Loucy (cell line): ENCODE results near the gene ETV5.

Source experiments
- EZH2phosphoT487 ChIP-seq: fragments of 200-600 bp; IDR thresholded peaks from 2 replicates; pipeline ENCODE4 v1.6.1; 2018; ENCODE audit warnings: antibody characterized with exemption, mild to moderate bottlenecking, moderate library complexity, borderline replicate concordance
- TF ChIP-seq, protein P1 (sequence below): fragments of 200-600 bp; sonication (generic); conservative IDR thresholded peaks from 2 replicates; pipeline ENCODE4 v1.5.1; 2014; ENCODE audit warnings: mild to moderate bottlenecking, antibody characterized with exemption, low read length

DNA sequence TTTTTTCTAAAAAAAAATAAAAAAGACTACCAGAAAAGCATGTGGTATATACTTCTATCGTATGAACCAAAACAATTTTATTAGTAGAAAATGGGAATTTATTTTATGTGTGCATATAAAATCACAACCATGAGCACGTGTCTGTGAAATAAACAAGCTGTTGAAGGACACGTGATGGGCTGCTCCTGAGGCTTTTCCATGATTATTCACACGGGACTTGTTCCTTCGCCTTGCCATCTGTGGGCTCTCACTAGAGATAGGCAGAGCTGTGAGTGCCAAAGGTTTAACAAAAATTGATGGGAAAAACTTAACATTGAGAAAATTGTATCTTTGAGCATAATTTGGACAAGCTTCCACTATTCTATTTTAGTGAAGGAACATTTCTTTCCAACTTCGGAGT lies 12.4 kb upstream of the ETV5 start:
- TF ChIP-seq, protein P1, sequence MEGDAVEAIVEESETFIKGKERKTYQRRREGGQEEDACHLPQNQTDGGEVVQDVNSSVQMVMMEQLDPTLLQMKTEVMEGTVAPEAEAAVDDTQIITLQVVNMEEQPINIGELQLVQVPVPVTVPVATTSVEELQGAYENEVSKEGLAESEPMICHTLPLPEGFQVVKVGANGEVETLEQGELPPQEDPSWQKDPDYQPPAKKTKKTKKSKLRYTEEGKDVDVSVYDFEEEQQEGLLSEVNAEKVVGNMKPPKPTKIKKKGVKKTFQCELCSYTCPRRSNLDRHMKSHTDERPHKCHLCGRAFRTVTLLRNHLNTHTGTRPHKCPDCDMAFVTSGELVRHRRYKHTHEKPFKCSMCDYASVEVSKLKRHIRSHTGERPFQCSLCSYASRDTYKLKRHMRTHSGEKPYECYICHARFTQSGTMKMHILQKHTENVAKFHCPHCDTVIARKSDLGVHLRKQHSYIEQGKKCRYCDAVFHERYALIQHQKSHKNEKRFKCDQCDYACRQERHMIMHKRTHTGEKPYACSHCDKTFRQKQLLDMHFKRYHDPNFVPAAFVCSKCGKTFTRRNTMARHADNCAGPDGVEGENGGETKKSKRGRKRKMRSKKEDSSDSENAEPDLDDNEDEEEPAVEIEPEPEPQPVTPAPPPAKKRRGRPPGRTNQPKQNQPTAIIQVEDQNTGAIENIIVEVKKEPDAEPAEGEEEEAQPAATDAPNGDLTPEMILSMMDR: no peak
- no peak for TF ChIP-seq EZH2phosphoT487
